Panc1 (cell line): ENCODE measurements around the gene PLEKHG4B. TPM values are rescaled to one million over a fixed set of nuclear protein-coding genes. Genes with fewer than 3 reads are reported as not detected.

Experiments
- ATAC-seq: fragments of 200-7000 bp; cut with Tn5 transposase; 2 replicates; pipeline ENCODE4 v1.9.1; 2020; ENCODE audit warnings: mild to moderate bottlenecking, moderate library complexity
- BruUV-seq: library from RNA; stranded (reverse); fragments of 400-500 nt; replicated peaks from 2 replicates; lab custom pipeline; 2021; lab: Mats Ljungman, UMichigan
- CTCF ChIA-PET: fragments of 300-600 bp; sonication (Branson Sonifier 250); formaldehyde crosslinking; loops from one replicate; lab custom pipeline; 2022; ENCODE audit warnings: antibody characterized with exemption; lab: Charles Lee
- POLR2A ChIA-PET: fragments of 300-600 bp; sonication (Branson Sonifier 250); formaldehyde crosslinking; loops from one replicate; lab custom pipeline; 2022; ENCODE audit warnings: antibody characterized with exemption; lab: Charles Lee
- DNase-seq: peaks from one replicate; pipeline ENCODE4 v3.0.0-alpha.2; 2010; ENCODE audit warnings: low read depth, low spot score
- H3K27ac ChIP-seq: 2 replicates; pipeline ENCODE4 v1.5.1; 2011; ENCODE audit warnings: mild to moderate bottlenecking, low read length, inconsistent platforms
- H3K27me3 ChIP-seq: fragments of 200-500 bp; sonication (Bioruptor generic); 2 replicates; pipeline ENCODE4 v1.6.0; 2014; ENCODE audit warnings: low read length, inconsistent platforms; ENCODE audit not compliant: control insufficient read depth, insufficient read depth
- H3K36me3 ChIP-seq: fragments of 200-500 bp; sonication (Bioruptor generic); 2 replicates; pipeline ENCODE4 v1.5.1; 2014; ENCODE audit warnings: inconsistent platforms, mild to moderate bottlenecking, low read length, moderate library complexity; ENCODE audit not compliant: control insufficient read depth, insufficient read depth
- H3K4me1 ChIP-seq: 2 replicates; pipeline ENCODE4 v1.5.1; 2011; ENCODE audit warnings: inconsistent platforms, mild to moderate bottlenecking, low read length, moderate library complexity; ENCODE audit not compliant: control insufficient read depth, insufficient read depth
- H3K4me3 ChIP-seq, 2 experiments: 2 replicates each; pipeline ENCODE4 v1.5.1; 2011 to 2012; ENCODE audit warnings: low read depth in 2 of 2, low read length in 2 of 2, mild to moderate bottlenecking in 2 of 2, inconsistent platforms in 1 of 2, moderate library complexity in 1 of 2
- H3K9me3 ChIP-seq: fragments of 200-500 bp; sonication (Bioruptor generic); 2 replicates; pipeline ENCODE4 v1.5.1; 2014; ENCODE audit warnings: low read depth, mild to moderate bottlenecking, inconsistent platforms, low read length, moderate library complexity; ENCODE audit not compliant: control insufficient read depth, insufficient read depth
- POLR2AphosphoS5 ChIP-seq: IDR thresholded peaks from 2 replicates; pipeline ENCODE4 v1.6.1; 2012; ENCODE audit warnings: mild to moderate bottlenecking, low read depth, low read length, moderate library complexity
- SIN3A ChIP-seq: IDR thresholded peaks from 2 replicates; pipeline ENCODE4 v1.6.1; 2012; ENCODE audit warnings: low read depth, mild to moderate bottlenecking, low read length, moderate library complexity, borderline replicate concordance; ENCODE audit not compliant: insufficient read depth
- in situ Hi-C: cut with HindIII; loops from 2 replicates; pipeline ENCODE4 v1.10.0; 2016; ENCODE audit warnings: low sequenced_read_pairs, low pct_unique_long_range_greater_than_20kb
- intact Hi-C: fragments of 100-400 bp; cut with micrococcal nuclease; formaldehyde crosslinking; loops from one replicate; pipeline ENCODE4 v1.10.0; 2022; ENCODE audit not compliant: unreplicated experiment
- total RNA-seq: library from RNA; stranded (reverse); gene quantifications from one replicate; pipeline ENCODE4 v1.2.1, GENCODE V29; 2021; ENCODE audit not compliant: unreplicated experiment
- TF ChIP-seq, protein P1 (sequence below): fragments of 450-650 bp; IDR thresholded peaks from 2 replicates; pipeline ENCODE4 v1.5.1; 2017; ENCODE audit warnings: mild to moderate bottlenecking
- TF ChIP-seq, protein P2 (sequence below), 2 experiments: IDR thresholded peaks; 2 replicates each; pipeline ENCODE4 v1.6.1; 2011 to 2012; ENCODE audit warnings: low read depth in 2 of 2, control low read depth in 1 of 2, low read length in 1 of 2, mild to moderate bottlenecking in 1 of 2, moderate library complexity in 1 of 2; ENCODE audit not compliant: insufficient read depth in 1 of 2

PLEKHG4B gene
- total RNA-seq, 1 experiment from 2014 or later: 8.9 TPM

DNA sequence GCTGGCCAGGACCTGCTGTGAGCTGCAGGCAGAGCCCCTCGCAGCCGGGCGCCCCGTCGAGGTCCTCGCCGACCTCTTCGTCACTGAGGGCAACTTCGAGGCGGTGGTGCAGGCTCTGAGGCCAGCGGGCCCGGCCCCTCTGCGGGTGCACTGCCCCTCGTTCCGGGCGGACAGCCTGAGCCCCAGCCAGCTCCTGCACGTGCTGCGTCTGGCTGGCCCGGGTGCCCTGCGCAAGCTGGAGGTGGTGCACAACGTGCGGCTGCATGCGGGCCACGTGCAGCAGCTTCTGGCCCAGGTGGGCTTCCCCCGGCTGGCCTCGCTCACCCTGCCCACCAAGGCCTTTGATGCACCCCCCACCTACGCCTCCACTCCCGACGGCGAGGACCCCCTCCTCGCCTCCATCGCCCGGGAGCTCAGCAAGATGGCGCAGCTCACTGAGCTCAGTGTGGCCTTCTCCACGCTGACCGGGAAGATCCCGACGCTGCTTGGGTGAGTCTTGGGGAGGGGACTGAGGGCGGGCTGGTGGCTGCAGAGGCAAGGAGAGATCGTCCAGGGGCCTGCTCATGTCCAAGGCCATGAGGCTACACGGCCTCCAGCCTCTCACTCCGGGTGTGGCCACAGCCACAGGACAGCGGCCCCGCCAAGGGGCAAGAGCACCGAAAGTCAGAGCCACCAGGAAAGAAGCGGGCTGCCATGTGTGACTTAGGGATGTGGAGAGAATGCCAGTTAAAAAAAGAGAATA lies 100.2 kb downstream of the PLEKHG4B start:
- Histone ChIP-seq H3K27me3 (no peaks in the 10 kb centered on the region), H3K9me3 (no peaks in the 10 kb centered on the region), H3K4me1 (peaks cover 51% of the 10 kb centered on the region), H3K4me3 (no peak overlapping the region), H3K27ac (peak overlapping the region; percentile 48), H3K36me3 (no peaks in the 10 kb centered on the region)
- intact Hi-C loops (no loop called here), in situ Hi-C loops (no loop called here)
- DNase-seq: no peak
- no peak for ATAC-seq
- CTCF ChIA-PET: no interaction called here
- BruUV-seq: no TSS peak
- POLR2A ChIA-PET: interaction anchor here (0.9 kb wide), 1 partner anchor 9 kb away, joined by 4 read pairs; no protein-coding TSS in a partner anchor
- TF ChIP-seq POLR2AphosphoS5: no peak
- TF ChIP-seq, protein P1, sequence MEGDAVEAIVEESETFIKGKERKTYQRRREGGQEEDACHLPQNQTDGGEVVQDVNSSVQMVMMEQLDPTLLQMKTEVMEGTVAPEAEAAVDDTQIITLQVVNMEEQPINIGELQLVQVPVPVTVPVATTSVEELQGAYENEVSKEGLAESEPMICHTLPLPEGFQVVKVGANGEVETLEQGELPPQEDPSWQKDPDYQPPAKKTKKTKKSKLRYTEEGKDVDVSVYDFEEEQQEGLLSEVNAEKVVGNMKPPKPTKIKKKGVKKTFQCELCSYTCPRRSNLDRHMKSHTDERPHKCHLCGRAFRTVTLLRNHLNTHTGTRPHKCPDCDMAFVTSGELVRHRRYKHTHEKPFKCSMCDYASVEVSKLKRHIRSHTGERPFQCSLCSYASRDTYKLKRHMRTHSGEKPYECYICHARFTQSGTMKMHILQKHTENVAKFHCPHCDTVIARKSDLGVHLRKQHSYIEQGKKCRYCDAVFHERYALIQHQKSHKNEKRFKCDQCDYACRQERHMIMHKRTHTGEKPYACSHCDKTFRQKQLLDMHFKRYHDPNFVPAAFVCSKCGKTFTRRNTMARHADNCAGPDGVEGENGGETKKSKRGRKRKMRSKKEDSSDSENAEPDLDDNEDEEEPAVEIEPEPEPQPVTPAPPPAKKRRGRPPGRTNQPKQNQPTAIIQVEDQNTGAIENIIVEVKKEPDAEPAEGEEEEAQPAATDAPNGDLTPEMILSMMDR: no peak
- no peak for TF ChIP-seq SIN3A
- TF ChIP-seq, protein P2, sequence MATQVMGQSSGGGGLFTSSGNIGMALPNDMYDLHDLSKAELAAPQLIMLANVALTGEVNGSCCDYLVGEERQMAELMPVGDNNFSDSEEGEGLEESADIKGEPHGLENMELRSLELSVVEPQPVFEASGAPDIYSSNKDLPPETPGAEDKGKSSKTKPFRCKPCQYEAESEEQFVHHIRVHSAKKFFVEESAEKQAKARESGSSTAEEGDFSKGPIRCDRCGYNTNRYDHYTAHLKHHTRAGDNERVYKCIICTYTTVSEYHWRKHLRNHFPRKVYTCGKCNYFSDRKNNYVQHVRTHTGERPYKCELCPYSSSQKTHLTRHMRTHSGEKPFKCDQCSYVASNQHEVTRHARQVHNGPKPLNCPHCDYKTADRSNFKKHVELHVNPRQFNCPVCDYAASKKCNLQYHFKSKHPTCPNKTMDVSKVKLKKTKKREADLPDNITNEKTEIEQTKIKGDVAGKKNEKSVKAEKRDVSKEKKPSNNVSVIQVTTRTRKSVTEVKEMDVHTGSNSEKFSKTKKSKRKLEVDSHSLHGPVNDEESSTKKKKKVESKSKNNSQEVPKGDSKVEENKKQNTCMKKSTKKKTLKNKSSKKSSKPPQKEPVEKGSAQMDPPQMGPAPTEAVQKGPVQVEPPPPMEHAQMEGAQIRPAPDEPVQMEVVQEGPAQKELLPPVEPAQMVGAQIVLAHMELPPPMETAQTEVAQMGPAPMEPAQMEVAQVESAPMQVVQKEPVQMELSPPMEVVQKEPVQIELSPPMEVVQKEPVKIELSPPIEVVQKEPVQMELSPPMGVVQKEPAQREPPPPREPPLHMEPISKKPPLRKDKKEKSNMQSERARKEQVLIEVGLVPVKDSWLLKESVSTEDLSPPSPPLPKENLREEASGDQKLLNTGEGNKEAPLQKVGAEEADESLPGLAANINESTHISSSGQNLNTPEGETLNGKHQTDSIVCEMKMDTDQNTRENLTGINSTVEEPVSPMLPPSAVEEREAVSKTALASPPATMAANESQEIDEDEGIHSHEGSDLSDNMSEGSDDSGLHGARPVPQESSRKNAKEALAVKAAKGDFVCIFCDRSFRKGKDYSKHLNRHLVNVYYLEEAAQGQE (IDR thresholded peaks at IDR 0.05; ENCODE audit: insufficient read depth in 1 of 2, low read depth in 2 of 2, low read length in 1 of 2): no peak

- ChIA-PET POLR2A (no interaction called here), CTCF (no interaction called here)
- DNase-seq (no peak), ATAC-seq (no peak)
- in situ Hi-C loops: no loop called here
- H3K9me3 ChIP-seq: no peaks in the 10 kb centered on the region
- BruUV-seq: no TSS peak
- intact Hi-C loops: no loop called here
- TF ChIP-seq, protein P1: no peak
- H3K36me3 ChIP-seq: no peaks in the 10 kb centered on the region
- H3K27ac ChIP-seq: peak overlapping the region; percentile 48
- no peak overlapping the region for H3K4me3 ChIP-seq
- H3K27me3 ChIP-seq: no peaks in the 10 kb centered on the region
- peaks cover 51% of the 10 kb centered on the region for H3K4me1 ChIP-seq
Measured at GRCh38 chr5:192691-192969, 100.7 kb downstream of the PLEKHG4B start.
